ENCODE results near the gene GTPBP1.

The GTPBP1 gene

GRCh38 chr22:38704654-38705234 is 1.0 kb upstream of the GTPBP1 start:
- peak; percentile 57 for DNase-seq

GRCh38 chr22:38706101-38706900 is 557 bp downstream of the GTPBP1 start:
- DNase-seq: peak; percentile 73

- no peak for DNase-seq
Measured at GRCh38 chr22:38706901-38707195, 1.1 kb downstream of the GTPBP1 start.

GRCh38 chr22:38707346-38707745 is 1.6 kb downstream of the GTPBP1 start:
- DNase-seq: no peak

GRCh38 chr22:38707984-38708383 is 2.2 kb downstream of the GTPBP1 start:
- DNase-seq: no peak

GRCh38 chr22:38709306-38709705 is 3.6 kb downstream of the GTPBP1 start:
- DNase-seq: no peak

- DNase-seq: no peak
Measured at GRCh38 chr22:38710351-38710750, 4.6 kb downstream of the GTPBP1 start.

GRCh38 chr22:38710866-38711265 is 5.1 kb downstream of the GTPBP1 start:
- DNase-seq: no peak

GRCh38 chr22:38712486-38713207 is 6.9 kb downstream of the GTPBP1 start:
- no peak for DNase-seq

- no peak for DNase-seq
Measured at GRCh38 chr22:38713921-38714320, 8.2 kb downstream of the GTPBP1 start.

GRCh38 chr22:38715176-38715764 is 9.5 kb downstream of the GTPBP1 start:
- DNase-seq: no peak

GRCh38 chr22:38715852-38716251 is 10.1 kb downstream of the GTPBP1 start:
- no peak for DNase-seq

GRCh38 chr22:38716271-38716670 is 10.5 kb downstream of the GTPBP1 start:
- DNase-seq: no peak

- DNase-seq: no peak
Measured at GRCh38 chr22:38716826-38717225, 11.1 kb downstream of the GTPBP1 start.

- no peak for DNase-seq
Measured at GRCh38 chr22:38717244-38717643, 11.5 kb downstream of the GTPBP1 start.

- no peak for DNase-seq
Measured at GRCh38 chr22:38718414-38718813, 12.7 kb downstream of the GTPBP1 start.

GRCh38 chr22:38719196-38719595 is 13.5 kb downstream of the GTPBP1 start:
- DNase-seq: no peak

- no peak for DNase-seq
Measured at GRCh38 chr22:38720350-38720749, 14.6 kb downstream of the GTPBP1 start.

GRCh38 chr22:38721551-38721950 is 15.8 kb downstream of the GTPBP1 start:
- DNase-seq: no peak

- DNase-seq: no peak
Measured at GRCh38 chr22:38724176-38724575, 18.4 kb downstream of the GTPBP1 start.

GRCh38 chr22:38724926-38725571 is 19.3 kb downstream of the GTPBP1 start:
- no peak for DNase-seq

- DNase-seq: no peak
Measured at GRCh38 chr22:38725900-38726655, 20.3 kb downstream of the GTPBP1 start.

- no peak for DNase-seq
Measured at GRCh38 chr22:38727123-38727522, 21.4 kb downstream of the GTPBP1 start.
